Activated gamma-delta T cell (primary cell): ENCODE measurements around the gene C10orf95.
A peak's percentile ranks its signal among the peaks of the same experiment; 100 is the strongest.

Experiments used
- DNase-seq: peaks from one replicate; lab custom pipeline; 2025; lab: John Stamatoyannopoulos, UW

The C10orf95 gene

GRCh38 chr10:102434394-102435132, 16.8 kb downstream of the C10orf95 start:
- no peak for DNase-seq

- DNase-seq = no peak
Measured at GRCh38 chr10:102433619-102434046, 17.7 kb downstream of the C10orf95 start.

GRCh38 chr10:102432162-102432950, 19.0 kb downstream of the C10orf95 start, which contains the start of gene CUEDC2:
TSS of gene CUEDC2 (minus strand) at chr10:102432574. CDS start at chr10:102425188, 7,386 bp downstream.
- DNase-seq = peak; percentile 76

- DNase-seq = no peak
Measured at GRCh38 chr10:102431452-102432124, 19.8 kb downstream of the C10orf95 start.

GRCh38 chr10:102429468-102429867, 21.9 kb downstream of the C10orf95 start:
- no peak for DNase-seq

- DNase-seq = no peak
Measured at GRCh38 chr10:102426803-102427287, 24.5 kb downstream of the C10orf95 start.

GRCh38 chr10:102425444-102425843, 25.9 kb downstream of the C10orf95 start:
- no peak for DNase-seq

GRCh38 chr10:102424916-102425315, 26.4 kb downstream of the C10orf95 start:
- DNase-seq = no peak

GRCh38 chr10:102424145-102424544, 27.2 kb downstream of the C10orf95 start:
- no peak for DNase-seq

- DNase-seq = no peak
Measured at GRCh38 chr10:102423372-102423968, 27.9 kb downstream of the C10orf95 start.

- peak; percentile 19 for DNase-seq
Measured at GRCh38 chr10:102422545-102423129, 28.7 kb downstream of the C10orf95 start.

- DNase-seq = peak; percentile 31
Measured at GRCh38 chr10:102421757-102422512, 29.4 kb downstream of the C10orf95 start.

- DNase-seq = no peak
Measured at GRCh38 chr10:102421507-102421756, 29.9 kb downstream of the C10orf95 start.

GRCh38 chr10:102420714-102421506, 30.4 kb downstream of the C10orf95 start, which contains the start of gene FBXL15:
TSS of gene FBXL15 (plus strand) at chr10:102420836. CDS start at chr10:102421130, 294 bp downstream.
- DNase-seq = peak; percentile 60

GRCh38 chr10:102420181-102420713, 31.1 kb downstream of the C10orf95 start:
- DNase-seq = no peak

GRCh38 chr10:102419269-102420180, 31.8 kb downstream of the C10orf95 start:
- DNase-seq = peak; percentile 48

GRCh38 chr10:102418622-102419268, 32.6 kb downstream of the C10orf95 start, which contains the start of gene PSD:
TSS of gene PSD (minus strand) at chr10:102418785. CDS start at chr10:102417038, 1,747 bp downstream.
- no peak for DNase-seq

GRCh38 chr10:102416695-102417094, 34.6 kb downstream of the C10orf95 start:
- DNase-seq = no peak
